ENCODE data around the gene CCNJL. TPM values are rescaled to one million over a fixed set of nuclear protein-coding genes. Genes with fewer than 3 reads are reported as not detected.
"Not testable (repeated sequence)": the region's sequence is repeated elsewhere in the genome, so short reads cannot be mapped to it uniquely, and the experiment has no call there.

CCNJL gene
- total RNA-seq, 1 donor from 2014 or later, result 123 TPM

- Mint-ChIP-seq H3K4me1 (ENCODE audit: low read depth, unreplicated experiment) (peaks cover 8% of the 10 kb centered on the region), H3K9me3 (ENCODE audit: unreplicated experiment) (no peaks in the 10 kb centered on the region), H3K4me3 (ENCODE audit: unreplicated experiment) (no peak overlapping the region), H3K27ac (ENCODE audit: unreplicated experiment) (no peak overlapping the region), H3K36me3 (ENCODE audit: unreplicated experiment) (no peaks in the 10 kb centered on the region), H3K27me3 (ENCODE audit: unreplicated experiment) (no peaks in the 10 kb centered on the region)
- no peak for DNase-seq
- TF ChIP-seq CTCF (IDR thresholded peaks at IDR 0.05; ENCODE audit: partially characterized antibody, unreplicated experiment), result no peak
Observed at GRCh38 chr5:160347448-160347847, 35.1 kb upstream of the CCNJL start.

GRCh38 chr5:160342413-160342941 is 30.1 kb upstream of the CCNJL start:
- H3K4me1 Mint-ChIP-seq (ENCODE audit: low read depth, unreplicated experiment), result peaks cover 25% of the 10 kb centered on the region

GRCh38 chr5:160341309-160341870 is 29.0 kb upstream of the CCNJL start:
- DNase-seq, result no peak
- Mint-ChIP-seq H3K36me3 (ENCODE audit: unreplicated experiment) (no peaks in the 10 kb centered on the region), H3K27me3 (ENCODE audit: unreplicated experiment) (peaks cover 5% of the 10 kb centered on the region), H3K4me1 (ENCODE audit: low read depth, unreplicated experiment) (peaks cover 24% of the 10 kb centered on the region), H3K4me3 (ENCODE audit: unreplicated experiment) (no peak overlapping the region), H3K27ac (ENCODE audit: unreplicated experiment) (peak overlapping the region; percentile 0), H3K9me3 (ENCODE audit: unreplicated experiment) (no peaks in the 10 kb centered on the region)
- no peak for TF ChIP-seq CTCF (IDR thresholded peaks at IDR 0.05; ENCODE audit: partially characterized antibody, unreplicated experiment)

More at GRCh38 chr5:160342413-160342941, 30.1 kb upstream of the CCNJL start:
- no peaks in the 10 kb centered on the region for H3K9me3 Mint-ChIP-seq (ENCODE audit: unreplicated experiment)
- no peak overlapping the region for H3K27ac Mint-ChIP-seq (ENCODE audit: unreplicated experiment)
- peaks cover 5% of the 10 kb centered on the region for H3K27me3 Mint-ChIP-seq (ENCODE audit: unreplicated experiment)
- no peaks in the 10 kb centered on the region for H3K36me3 Mint-ChIP-seq (ENCODE audit: unreplicated experiment)
- DNase-seq, result no peak
- no peak overlapping the region for H3K4me3 Mint-ChIP-seq (ENCODE audit: unreplicated experiment)
- no peak for TF ChIP-seq CTCF (IDR thresholded peaks at IDR 0.05; ENCODE audit: partially characterized antibody, unreplicated experiment)

- not testable (repeated sequence) for DNase-seq; H3K4me3 Mint-ChIP-seq (ENCODE audit: unreplicated experiment); H3K9me3 Mint-ChIP-seq (ENCODE audit: unreplicated experiment); H3K27me3 Mint-ChIP-seq (ENCODE audit: unreplicated experiment); H3K36me3 Mint-ChIP-seq (ENCODE audit: unreplicated experiment)
- H3K4me1 Mint-ChIP-seq (ENCODE audit: low read depth, unreplicated experiment), result peaks cover 24% of the 10 kb centered on the region
- peak overlapping the region; percentile 29 for H3K27ac Mint-ChIP-seq (ENCODE audit: unreplicated experiment)
Observed at GRCh38 chr5:160340513-160340912, 28.1 kb upstream of the CCNJL start.

GRCh38 chr5:160339406-160340130 is 27.2 kb upstream of the CCNJL start:
- Mint-ChIP-seq H3K4me3 (ENCODE audit: unreplicated experiment) (no peak overlapping the region), H3K4me1 (ENCODE audit: low read depth, unreplicated experiment) (peaks cover 24% of the 10 kb centered on the region), H3K36me3 (ENCODE audit: unreplicated experiment) (no peaks in the 10 kb centered on the region), H3K27me3 (ENCODE audit: unreplicated experiment) (peaks cover 5% of the 10 kb centered on the region), H3K27ac (ENCODE audit: unreplicated experiment) (no peak overlapping the region), H3K9me3 (ENCODE audit: unreplicated experiment) (no peaks in the 10 kb centered on the region)
- TF ChIP-seq CTCF (IDR thresholded peaks at IDR 0.05; ENCODE audit: partially characterized antibody, unreplicated experiment), result no peak
- DNase-seq, result no peak

GRCh38 chr5:160334716-160335115 is 22.4 kb upstream of the CCNJL start:
- not testable (repeated sequence) for H3K4me3 Mint-ChIP-seq (ENCODE audit: unreplicated experiment); H3K36me3 Mint-ChIP-seq (ENCODE audit: unreplicated experiment); H3K27me3 Mint-ChIP-seq (ENCODE audit: unreplicated experiment); H3K27ac Mint-ChIP-seq (ENCODE audit: unreplicated experiment); DNase-seq; H3K4me1 Mint-ChIP-seq (ENCODE audit: low read depth, unreplicated experiment); H3K9me3 Mint-ChIP-seq (ENCODE audit: unreplicated experiment)
